WERI-Rb-1 (cell line): ENCODE measurements around the gene ZNF768.

Experiments
- DNase-seq: peaks from one replicate; pipeline ENCODE4 v3.0.0-alpha.2; 2020
- H3K27ac ChIP-seq: fragments of 250-450 bp; sonication (Bioruptor Pico); 2 replicates; pipeline ENCODE4 v1.5.1; 2020; ENCODE audit warnings: mild to moderate bottlenecking, moderate library complexity
- H3K27me3 ChIP-seq: fragments of 250-450 bp; sonication (Bioruptor Pico); 2 replicates; pipeline ENCODE4 v1.5.1; 2021; ENCODE audit warnings: mild to moderate bottlenecking, low read depth, moderate library complexity; ENCODE audit not compliant: insufficient read depth, severe bottlenecking
- H3K36me3 ChIP-seq: fragments of 250-450 bp; sonication (Bioruptor Pico); 2 replicates; pipeline ENCODE4 v1.5.1; 2020; ENCODE audit warnings: mild to moderate bottlenecking, moderate library complexity
- H3K4me3 ChIP-seq: 2 replicates; pipeline ENCODE4 v1.5.1; 2011; ENCODE audit warnings: low read depth, mild to moderate bottlenecking, control low read depth, low read length
- H3K9me3 ChIP-seq: fragments of 250-450 bp; sonication (Bioruptor Pico); 2 replicates; pipeline ENCODE4 v1.5.1; 2021; ENCODE audit warnings: mild to moderate bottlenecking, moderate library complexity; ENCODE audit not compliant: severe bottlenecking
- CTCF ChIP-seq: IDR thresholded peaks from 2 replicates; pipeline ENCODE4 v1.5.1; 2011; ENCODE audit warnings: low read depth, mild to moderate bottlenecking, control low read depth, inconsistent platforms, low read length

The ZNF768 gene

DNA sequence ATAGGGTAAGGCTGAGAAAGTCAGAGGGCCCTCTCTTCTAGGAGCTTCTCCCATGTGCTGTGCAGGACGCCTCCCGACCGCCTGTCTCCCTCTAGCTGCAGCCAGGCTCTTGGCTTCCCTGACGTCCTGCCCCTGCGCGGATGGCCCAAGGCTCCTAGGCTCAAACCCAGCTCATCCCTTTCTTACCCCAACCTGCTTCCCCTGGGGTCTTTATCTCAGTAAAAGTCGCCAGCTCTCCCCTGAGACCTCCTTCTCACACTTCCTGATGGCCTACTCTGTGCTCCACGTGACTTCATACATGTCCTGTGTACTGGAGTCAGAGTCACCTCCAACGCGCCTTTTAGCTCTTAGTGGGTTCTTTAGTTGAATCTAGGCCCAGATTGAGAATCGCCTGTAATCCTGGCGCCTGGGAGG, 9.4 kb upstream of the ZNF768 start:
- Histone ChIP-seq H3K9me3 (no peaks in the 10 kb centered on the region), H3K4me3 (peak overlapping the region; percentile 86), H3K27me3 (no peaks in the 10 kb centered on the region), H3K36me3 (peaks cover 16% of the 10 kb centered on the region), H3K27ac (peak overlapping the region; percentile 93)
- DNase-seq: peak; percentile 80
- peak; percentile 82 for TF ChIP-seq CTCF

DNA sequence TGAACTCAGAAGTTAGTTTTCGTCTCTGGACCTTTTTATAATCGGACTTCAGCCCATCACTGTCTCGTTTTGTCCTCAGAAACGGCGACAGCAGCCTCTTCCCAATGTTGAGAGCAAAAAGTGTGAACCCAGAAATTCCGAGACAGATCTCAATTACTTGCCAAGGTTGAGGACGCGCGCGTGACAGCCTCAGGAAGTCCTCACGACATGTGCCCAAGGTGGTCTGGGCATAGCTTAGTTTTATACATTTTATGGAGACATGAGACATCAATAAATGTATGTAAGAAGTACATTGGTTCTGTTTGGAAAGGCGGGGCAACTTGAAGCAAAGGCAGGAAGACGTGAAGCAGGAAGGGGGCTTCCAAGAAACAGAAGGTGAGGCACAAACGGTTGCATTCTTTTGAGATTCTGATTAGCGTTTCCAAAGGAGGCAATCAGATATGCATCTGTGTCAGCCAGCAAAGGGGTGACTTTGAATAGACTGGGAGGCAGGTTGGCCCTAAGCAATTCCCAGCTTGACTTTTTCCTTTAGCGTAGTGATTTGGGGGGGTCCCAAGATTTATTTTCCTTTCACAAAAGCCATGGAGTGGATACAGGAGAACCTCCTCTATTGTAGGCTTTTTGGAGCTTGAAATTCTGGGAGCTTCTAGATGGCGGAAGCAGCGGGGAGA, 8.9 kb upstream of the ZNF768 start:
- no peak for DNase-seq
- H3K27ac ChIP-seq: peak overlapping the region; percentile 93
- TF ChIP-seq CTCF: no peak
- peak overlapping the region; percentile 86 for H3K4me3 ChIP-seq
- H3K27me3 ChIP-seq: no peaks in the 10 kb centered on the region
- peaks cover 19% of the 10 kb centered on the region for H3K36me3 ChIP-seq
- H3K9me3 ChIP-seq: no peaks in the 10 kb centered on the region

- peak within 1 kb of the TSS; percentile 93 for H3K27ac ChIP-seq
- no peak for TF ChIP-seq CTCF
- H3K4me3 ChIP-seq: peak within 1 kb of the TSS; percentile 86
- H3K9me3 ChIP-seq: no peaks in the 10 kb centered on the region
- no peaks in the 10 kb centered on the region for H3K27me3 ChIP-seq
- peaks cover 19% of the 10 kb centered on the region for H3K36me3 ChIP-seq
- DNase-seq: peak; percentile 93
These were observed 8.2 kb upstream of the ZNF768 start, which contains the start of gene ZNF747 for GRCh38 chr16:30534368-30535105. Gene ZNF747 (minus strand): TSS chr16:30534858. CDS start chr16:30534679, 179 bp downstream.

DNA sequence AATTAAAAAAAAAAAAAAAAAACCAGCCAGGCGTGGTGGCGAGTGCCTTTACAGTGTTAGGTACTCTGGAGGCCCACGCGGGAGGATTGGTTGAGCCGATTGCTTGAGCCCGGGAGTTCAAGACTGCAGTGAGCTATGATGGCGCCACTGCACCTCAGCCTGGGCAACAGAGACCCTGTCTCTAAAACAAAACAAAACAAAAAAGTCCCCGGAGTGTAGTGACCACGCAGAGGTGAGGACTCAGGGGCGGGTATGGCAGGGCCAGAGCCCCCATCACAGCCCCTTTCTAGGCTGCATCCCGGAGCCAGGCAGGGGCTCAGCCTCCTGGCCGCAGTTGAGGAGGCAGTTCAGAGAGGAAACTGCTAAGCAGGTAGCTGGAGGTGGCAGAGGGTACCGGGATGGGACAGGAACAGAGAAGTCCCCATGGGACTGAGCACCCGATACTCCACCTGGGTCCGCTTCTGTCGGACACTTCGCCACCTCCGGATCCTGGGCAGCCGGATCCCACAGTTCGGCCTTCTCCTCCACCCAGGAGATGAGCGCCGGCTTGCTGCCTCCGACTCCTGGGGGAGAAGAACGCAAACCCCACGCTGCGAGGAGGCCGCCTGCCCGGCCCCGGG, 7.5 kb upstream of the ZNF768 start:
- Histone ChIP-seq H3K4me3 (peak overlapping the region; percentile 86), H3K27ac (peak overlapping the region; percentile 93), H3K36me3 (peaks cover 19% of the 10 kb centered on the region), H3K9me3 (no peaks in the 10 kb centered on the region), H3K27me3 (no peaks in the 10 kb centered on the region)
- no peak for TF ChIP-seq CTCF
- no peak for DNase-seq

- Histone ChIP-seq H3K4me3 (no peak overlapping the region), H3K9me3 (no peaks in the 10 kb centered on the region), H3K36me3 (peaks cover 19% of the 10 kb centered on the region), H3K27ac (no peak overlapping the region), H3K27me3 (no peaks in the 10 kb centered on the region)
- TF ChIP-seq CTCF: no peak
- no peak for DNase-seq
These were observed 6.8 kb upstream of the ZNF768 start for GRCh38 chr16:30533146-30533522.
